ENCODE measurements around the gene KHDC1.
"Not testable (repeated sequence)": the region's sequence is repeated elsewhere in the genome, so short reads cannot be mapped to it uniquely, and the experiment has no call there.

KHDC1 gene, protein sequence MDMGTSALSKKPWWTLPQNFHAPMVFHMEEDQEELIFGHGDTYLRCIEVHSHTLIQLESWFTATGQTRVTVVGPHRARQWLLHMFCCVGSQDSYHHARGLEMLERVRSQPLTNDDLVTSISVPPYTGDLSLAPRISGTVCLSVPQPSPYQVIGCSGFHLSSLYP

DNA sequence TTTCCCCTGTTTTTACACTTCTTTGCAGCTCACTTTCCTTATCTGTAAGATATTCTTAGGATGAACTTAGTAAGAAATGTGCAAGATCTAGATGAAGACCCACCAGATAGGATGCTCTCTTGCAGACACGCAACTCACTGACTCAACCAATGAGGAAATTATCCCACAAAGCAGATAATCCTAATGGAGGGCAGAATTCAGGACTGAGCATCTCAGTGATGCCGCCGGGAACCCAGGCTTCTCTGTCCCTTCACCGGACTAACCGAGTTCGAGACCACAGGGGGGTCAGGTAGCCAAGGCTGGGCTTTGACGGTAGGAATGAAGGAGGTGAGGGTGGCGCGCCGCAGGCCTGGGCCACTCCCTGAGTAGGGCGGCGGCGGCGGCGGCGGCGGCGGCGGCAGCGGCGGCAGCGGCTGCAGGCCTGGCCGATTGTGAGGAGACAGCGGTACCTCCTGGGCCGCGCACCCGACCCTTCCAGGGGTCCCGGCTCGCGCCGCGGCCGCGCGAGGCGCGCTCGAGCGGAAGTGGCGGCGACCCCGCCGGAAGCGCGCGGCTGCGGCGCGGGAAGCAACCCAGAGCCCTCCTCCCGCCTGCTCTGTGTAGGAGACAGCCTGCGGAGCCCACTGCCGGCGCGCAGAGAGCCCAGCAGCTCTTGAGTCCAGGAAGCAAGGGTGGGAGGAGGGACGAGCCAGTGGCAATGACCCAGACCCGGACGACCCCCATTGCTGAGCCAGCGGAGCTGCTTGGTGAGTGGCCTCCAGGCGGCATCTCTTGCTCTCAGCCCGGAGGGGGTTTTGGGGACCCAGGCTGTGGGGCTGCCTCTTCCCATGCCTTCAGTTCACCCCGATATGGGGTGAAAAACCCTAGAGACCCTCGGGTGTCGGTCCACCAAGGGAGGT lies at the start of gene KHDC1:
TSS of gene KHDC1 (minus strand) at position 526 of the 899 bp plus-strand sequence. CDS start 20,679 bp downstream, outside the sequence.
- DNase-seq, result no peak

DNA sequence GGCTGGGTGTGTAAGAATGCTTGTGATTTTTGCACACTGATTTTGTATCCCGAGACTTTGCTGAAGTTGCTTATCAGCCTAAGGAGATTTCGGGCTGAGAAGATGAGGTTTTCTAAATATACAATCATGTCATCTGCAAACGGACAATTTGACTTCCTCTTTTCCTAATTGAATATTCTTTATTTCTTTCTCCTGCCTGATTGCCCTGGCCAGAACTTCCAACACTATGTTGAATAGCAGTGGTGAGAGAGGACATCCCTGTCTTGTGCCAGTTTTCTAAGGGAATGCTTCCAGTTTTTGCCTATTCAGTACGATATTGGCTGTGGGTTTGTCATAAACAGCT lies 47.5 kb upstream of the KHDC1 start:
- DNase-seq, result not testable (repeated sequence)

DNA sequence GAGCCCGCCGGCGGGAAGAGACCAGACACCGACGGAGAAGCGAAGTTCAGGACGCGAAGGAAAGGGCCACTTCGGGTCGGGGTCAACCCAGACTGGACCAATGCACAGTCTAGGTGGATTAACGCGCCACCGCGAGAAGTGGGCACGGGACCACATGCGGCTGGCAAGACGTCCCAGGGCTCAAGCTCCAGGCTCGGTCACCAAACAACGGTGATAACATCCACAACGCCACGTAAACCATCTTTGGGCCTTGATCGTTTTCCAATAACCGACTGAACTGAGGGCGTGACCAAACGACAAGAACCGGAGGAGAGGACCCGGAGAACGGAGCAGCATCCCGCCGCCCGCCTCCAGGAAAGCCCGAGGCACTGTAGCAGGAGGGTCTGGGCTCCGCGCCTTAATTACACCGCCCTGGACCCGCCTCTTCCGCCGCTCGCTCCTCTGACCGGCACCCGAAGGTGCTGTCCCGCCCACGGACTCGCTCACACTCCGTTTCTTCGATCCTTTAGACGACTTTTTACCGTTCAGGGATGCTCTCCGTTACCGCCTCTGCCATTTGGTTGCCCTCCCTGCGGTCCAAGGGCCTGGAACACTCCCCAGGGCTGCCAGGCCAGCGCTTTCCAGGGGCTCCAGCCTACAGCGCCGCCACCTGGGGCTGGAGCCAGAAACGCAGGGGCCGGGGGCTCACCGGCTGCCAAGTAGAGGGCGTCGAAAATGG lies 46.9 kb upstream of the KHDC1 start:
- no peak for DNase-seq

DNA sequence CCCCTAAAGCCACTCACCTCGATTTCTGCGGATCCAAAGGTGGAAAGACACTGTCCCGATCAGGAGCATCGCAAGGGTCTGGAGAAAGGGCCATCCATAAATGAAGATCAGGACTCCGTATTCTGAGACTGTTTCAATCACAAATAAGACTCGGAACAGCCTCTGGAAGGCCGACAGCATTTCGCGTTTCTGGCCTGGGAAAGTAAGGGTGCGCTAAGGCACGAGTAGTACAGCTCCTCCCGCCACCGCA lies 46.5 kb upstream of the KHDC1 start:
- no peak for DNase-seq

DNA sequence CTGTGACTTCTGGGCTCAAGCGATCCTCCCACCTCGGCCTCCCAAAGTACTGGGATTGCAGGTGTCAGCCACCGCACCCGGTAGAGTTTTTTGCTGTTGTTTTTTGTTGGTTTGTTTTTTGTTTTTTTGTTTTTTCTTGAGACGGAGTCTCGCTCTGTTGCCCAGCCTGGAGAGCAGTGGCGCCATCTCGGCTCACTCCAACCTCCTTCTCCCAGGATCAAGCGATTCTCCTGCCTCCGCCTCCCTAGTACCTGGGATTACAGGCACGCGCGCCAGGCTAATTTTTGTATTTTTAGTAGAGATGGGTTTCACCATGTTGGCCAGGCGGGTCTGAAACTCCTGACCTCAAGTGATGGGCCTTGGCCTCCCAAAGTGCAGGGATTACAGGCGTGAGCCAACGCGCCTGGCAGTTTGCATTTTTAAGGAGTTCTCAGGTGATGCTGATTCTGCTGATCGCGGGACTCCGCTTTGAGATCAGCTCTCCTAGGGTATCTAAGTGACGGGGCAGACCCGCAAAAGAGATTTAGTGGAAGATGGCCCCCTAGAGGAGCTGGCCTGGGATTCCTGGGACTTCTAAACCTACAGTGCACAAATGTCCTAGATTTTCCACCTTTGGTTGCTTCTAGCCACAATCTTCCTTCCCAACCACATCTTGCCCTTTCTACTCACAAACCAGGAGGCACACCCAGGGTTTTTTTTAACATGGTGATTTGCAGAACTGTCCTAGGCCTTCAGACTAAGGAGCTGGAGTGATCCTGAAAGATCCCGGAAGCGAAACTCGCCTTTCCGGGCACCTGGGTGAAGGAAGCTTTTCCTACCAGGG lies 45.9 kb upstream of the KHDC1 start:
- no peak for DNase-seq

DNA sequence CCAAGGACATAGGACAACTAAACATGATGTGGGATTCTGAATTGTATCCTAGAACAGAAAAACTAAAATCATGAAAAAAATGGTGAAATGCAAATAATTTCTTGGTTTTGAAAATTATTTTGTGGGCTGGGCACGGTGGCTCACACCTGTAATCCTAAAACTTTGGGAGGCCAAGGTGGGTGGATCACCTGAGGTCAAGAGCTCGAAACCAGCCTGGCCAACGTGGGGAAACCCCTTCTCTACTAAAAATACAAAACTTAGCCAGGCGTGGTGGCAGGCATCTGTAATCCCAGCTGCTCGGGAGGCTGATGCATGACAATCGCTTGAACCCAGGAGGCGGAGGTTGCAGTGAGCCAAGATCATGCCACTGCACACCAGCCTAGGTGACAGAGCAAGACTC lies 40.8 kb upstream of the KHDC1 start:
- DNase-seq, result not testable (repeated sequence)

DNA sequence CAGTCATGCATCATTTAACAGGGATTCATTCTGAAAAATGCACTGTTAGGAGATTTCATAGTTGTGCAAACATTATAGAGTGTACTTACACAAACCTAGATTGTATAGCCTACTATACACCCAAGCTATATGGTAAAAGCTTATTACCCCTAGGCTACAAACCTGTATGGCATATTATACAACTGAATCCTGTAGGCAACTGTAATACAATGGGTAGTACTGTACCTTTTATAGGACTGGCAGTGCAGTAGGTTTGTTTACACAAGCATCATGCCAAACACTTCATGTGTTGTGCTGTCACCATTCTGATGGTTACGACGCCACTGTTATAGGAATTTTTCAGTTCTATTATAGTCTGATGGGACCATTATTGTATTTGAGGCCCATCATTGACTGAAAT lies 39.3 kb upstream of the KHDC1 start:
- DNase-seq, result no peak

DNA sequence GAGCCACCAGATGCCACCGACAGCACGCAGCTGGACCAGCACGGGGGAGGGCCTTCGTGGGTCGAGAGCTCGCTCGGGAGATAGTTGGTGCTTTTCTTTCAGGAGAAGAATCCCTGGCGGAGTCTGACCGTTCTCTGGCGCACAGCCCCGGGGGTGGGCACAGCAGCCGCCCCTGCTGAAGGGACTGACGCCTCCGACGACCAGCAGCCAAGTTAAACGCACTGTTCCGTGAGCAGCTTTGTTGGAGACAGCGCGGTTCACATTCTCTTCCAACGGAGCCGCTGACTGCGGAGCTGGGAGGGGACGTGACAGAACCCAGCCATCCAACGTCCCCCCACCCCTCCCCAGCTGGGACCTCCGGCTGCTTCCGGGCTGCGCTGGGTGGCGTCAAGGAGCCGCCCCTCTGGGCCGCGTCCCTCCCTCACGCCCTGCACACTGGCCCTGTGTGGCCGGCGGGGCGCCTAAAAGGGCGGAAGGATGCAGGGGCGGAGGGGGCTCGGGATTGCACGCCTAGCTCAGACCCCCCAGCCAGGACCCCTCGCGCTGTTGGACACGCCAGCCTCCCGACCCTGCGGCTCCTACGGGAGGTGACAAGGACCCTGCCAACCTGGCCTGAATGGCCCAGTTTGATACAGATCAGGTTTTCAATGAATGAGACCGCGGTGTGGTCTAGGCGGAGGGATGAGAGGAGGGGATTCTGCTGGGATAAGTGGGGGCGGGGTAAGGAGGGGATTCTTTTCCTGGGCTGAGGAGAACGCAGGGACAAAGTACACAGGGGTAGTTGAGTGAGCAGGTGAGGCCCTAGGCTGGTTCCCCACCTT lies 36.4 kb upstream of the KHDC1 start:
- DNase-seq, result no peak

DNA sequence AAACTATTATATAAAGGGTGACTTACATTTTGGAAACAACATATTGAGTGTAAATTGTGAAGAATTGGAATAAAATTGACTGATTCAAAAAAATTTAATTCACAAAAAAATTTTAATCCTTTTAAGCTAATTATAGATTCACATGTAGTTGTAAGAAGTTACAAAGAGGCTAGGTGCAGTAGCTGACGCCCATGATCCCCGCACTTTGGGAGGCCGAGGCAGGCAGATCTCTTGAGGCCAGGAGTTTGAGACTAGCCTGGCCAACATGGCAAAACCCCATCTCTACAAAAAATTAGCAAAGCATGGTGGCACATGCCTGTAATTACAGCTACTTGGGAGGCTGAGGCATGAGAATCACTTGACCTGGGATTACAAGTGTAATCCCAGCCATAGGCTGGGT lies 30.3 kb upstream of the KHDC1 start:
- no peak for DNase-seq

DNA sequence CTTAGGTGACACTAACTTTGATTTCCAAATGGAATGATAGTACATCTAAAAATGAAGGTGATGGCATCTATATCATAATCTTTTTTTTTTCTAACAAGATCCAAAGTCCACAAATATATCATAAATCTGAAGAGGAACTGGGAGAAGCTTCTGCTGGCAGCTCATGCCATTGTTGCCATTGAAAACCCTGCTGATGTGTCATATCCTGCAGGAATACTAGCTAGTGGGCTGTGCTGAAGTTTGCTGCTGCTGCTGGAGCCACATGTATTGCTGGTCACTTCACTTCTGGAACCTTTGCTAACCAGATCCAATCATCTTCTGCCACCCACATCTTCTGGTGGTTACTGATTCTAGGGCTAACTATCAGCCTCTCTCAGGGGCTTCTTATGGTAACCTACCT lies 27.4 kb upstream of the KHDC1 start:
- DNase-seq, result no peak

DNA sequence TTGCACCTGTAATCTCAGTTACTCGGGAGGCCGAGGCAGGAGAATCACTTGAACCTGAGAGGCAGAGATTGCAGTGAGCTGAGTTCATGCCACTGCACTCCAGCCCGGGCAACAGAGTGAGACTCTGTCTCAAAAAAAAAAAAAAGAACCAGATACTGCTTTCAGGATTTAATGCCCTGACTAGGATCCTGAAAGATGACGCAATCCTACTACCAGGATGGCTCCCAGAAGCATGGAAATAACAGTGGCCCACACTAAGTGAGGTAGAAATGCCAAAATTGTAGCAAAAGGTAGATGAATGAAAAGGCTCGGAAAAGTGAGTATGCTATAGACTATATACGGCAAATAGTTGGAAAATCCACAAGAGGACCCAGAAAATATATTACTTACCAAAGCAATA lies 23.8 kb upstream of the KHDC1 start:
- no peak for DNase-seq

DNA sequence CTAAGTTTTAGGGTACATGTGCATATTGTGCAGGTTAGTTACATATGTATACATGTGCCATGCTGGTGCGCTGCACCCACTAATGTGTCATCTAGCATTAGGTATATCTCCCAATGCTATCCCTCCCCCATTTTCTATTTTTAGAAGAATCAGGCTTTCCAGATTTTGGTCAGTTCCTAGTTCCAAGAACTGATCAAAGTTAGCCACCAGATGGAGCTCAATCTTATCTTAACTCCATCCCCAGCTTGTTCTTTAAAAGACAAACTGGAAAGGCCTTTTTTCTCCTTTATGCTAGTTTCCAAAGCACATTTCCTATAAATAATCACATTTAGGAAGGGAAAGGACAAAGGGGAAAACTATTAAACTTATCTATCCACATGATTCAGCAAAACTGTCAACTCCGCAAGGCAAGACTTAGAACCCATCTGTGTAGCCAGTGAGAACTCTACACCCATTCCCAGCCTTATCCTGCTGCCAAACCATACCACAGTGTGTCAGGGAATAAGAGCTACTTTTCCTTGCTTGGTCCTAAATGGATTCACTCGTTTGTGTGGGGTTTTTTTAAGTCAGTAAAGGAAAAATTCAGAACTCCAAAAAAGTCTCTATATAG lies 22.8 kb upstream of the KHDC1 start:
- no peak for DNase-seq

DNA sequence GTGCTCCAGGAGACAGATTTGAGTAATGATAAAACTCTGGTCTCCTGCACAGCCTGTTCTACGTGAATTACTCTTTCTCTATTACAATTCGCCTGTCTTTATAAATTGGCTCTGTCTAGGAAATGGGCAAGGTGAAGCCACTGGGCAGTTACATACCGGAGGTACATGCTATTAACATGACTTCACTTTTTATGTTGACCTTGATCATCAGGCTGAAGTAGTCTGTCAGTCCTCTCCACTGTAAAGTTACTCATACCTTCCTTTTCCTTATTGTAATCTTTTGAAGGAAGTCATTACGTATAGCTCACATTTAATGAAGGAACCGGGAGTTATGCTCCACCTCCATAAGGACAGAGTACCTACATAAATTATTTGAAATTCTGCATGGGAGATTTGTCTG lies 19.9 kb upstream of the KHDC1 start:
- no peak for DNase-seq

DNA sequence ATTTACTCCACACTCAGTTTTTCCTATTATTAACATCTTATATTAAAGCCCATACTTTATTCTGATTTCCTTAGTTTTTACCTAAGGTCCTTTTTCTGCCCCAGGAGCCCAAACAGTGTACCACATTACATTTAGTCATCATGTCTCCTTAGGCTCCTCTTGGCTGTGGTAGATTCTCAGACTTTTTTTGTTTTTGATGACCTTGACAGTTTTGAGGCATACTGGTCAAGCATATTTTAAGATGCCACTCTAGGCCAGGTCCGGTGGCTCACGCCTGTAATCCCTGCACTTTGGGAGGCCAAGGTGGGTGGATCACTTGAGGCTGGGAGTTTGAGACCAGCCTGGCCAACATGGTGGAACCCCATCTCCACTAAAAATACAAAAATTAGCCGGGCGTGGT lies 18.7 kb upstream of the KHDC1 start:
- not testable (repeated sequence) for DNase-seq

DNA sequence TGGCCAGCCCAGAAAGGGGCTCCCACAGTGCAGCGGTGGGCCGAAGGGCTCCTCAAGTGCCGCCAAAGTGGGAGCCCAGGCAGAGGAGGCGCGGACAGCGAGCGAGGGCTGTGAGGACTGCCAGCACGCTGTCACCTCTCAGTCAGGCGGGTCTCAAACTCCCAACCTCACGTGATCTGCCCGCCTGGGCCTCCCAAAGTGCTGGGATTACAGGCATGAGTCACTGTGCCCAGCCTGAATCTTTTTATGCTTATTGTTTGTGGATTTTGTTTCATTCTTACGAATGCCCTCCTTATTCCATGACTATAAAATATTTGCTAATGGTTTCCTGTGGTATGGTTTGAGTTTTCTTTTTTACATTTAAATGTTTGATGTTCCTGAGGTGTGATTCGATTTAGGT lies 6.3 kb upstream of the KHDC1 start:
- DNase-seq, result not testable (repeated sequence)

DNA sequence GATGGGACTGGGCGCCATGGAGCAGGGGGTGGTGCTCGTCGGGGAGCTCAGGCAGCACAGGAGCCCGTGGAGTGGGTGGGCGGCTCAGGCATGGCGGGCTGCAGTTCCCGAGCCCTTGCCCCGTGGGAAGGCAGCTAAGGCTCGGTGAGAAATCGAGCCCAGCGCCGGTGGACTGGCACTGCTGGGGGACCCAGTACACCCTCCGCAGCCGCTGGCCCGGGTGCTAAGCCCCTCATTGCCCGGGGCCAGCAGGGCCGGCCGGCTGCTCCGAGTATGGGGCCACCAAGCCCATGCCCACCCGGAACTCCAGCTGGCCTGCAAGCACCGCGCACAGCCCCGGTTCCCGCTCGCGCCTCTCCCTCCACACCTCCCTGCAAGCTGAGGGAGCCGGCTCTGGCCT lies 5.9 kb upstream of the KHDC1 start:
- DNase-seq, result not testable (repeated sequence)

DNA sequence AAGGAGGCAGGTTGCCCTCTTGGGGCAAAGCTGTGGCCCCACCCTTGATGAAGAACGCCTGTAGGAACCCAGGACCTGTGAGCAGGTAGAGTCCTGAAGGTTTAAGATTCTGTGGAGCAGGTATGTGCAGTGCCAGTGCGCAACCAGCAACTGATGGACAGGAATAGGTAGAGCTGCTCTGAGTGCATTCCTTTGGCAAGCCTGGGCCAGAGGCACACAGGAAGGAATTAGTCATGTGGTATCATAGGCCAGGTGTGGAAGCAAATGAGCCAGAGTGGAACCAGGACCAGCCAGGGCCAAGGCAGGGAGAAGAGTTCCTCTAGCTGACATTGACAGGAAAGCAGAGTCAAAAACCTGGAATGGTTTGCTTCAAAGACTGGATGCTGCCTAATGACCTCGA lies 1.4 kb upstream of the KHDC1 start:
- DNase-seq, result no peak

DNA sequence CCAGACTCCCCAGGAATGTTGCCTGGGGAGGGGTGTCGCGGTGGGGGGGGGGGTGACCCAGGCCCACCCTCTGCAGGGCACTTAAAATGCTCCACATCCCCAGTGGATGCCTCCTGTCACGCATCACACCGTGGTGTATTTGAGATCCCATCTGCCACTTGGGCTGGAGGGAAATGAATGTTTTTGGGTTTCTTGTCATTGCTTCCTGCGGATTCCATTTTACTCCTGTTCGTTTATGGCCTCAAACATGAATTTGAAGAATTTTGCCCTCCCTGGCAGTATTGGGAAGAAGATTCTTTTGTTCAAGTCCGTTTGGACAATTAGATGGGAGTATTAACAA lies 544 bp upstream of the KHDC1 start:
- no peak for DNase-seq

DNA sequence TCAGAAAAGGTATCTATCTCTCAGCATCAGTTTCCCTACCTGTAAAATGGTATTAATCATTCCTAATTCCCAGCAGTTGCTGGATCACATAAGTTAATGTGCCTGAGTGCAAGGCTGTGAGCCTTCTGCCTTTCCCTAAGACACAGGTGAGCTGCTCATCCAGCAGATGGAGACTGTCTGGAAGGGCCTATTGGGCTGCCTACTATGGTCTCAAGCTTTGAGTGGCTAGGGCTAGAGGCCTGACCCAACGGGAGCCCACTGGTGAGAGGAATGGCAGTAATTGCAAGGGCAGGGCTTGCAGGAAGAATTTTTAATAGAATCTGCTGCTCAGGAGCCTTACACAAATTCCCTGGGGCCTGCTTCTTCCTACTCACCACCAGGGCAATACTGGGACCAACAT lies 4.3 kb downstream of the KHDC1 start:
- no peak for DNase-seq

DNA sequence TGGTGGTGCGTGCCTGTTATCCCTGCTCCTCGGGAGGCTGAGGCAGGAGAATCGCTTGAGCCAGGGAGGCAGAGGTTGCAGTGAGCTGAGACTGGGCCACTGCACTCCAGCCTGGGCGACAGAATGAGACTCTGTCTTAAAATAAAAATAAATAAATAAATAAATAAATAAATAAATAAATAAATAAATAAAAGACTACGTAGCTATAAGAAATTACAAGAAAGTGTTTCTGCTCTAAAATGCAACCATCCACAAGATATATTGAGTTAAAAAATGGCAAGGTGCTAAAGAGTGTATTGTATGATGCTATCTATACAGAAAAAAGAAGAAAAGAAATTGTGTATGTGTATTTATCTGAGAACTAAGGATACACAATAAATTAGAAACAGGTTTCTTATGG lies 8.7 kb downstream of the KHDC1 start:
- DNase-seq, result not testable (repeated sequence)

DNA sequence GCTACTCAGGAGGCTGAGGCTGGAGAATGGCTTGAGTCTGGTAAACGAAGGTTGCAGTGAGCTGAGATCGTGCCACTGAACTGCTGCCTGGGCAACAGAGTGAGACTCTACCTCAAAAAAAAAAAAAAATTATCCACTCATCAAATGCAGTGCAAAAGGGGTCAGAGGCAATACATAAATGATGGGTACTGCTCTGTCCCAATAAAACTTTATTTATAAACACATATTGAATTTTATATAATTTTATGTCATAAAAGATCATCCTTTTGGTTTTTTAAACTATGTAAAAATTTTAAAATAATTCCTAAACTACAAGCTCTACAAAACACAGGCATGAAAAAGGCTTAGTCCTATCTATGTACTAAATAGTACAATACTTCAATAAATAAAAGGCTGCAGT lies 10.3 kb downstream of the KHDC1 start:
- no peak for DNase-seq

DNA sequence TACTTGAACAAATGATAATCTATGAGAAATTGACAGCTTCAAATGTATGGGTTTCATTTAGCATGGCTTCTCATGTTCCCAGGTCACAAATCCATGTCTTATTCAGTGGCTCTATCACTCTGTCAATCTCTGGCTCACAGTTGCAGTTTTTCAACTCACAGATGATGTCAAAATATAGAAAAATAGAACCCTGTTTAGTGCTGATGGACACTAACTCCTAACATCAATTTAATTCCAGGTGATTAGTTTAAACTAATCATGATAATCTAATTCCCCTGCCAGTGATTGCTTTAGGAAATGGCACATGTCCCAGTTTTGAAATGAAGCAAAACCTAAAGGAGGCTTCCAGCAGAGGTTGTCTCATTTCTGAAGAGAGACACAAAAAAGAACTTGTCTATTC lies 13.0 kb downstream of the KHDC1 start:
- no peak for DNase-seq
